ENCODE results near the gene NHLRC3.

Gene NHLRC3

DNA sequence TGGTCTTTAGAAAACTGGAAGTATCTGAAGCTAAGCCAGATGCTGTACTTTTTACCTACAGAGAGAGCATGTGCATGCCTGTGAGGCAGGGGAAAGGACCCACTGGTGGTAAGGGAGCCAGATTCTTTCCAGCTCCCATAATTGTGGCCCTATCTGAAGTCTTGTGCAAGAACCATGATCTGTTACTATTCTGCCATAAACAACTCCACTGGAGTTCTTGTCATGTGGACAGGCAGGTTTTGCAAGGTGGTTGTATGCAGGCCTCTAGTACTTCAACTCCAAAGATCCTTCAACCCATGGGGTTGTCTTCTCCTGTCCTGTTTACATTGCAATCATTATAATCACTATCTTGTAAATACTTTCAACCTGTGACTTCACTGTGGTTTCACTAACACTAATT lies 14.5 kb upstream of the NHLRC3 start:
- H3K27me3 ChIP-seq (ENCODE audit: control insufficient read depth, insufficient read depth, low read length), result no peaks in the 10 kb centered on the region
- H3K4me3 ChIP-seq (ENCODE audit: low read length), result no peak overlapping the region
- H3K36me3 ChIP-seq (ENCODE audit: insufficient read depth, low read length), result peaks cover 65% of the 10 kb centered on the region
- no peak overlapping the region for H3K9ac ChIP-seq (ENCODE audit: low read depth, low read length)
- no peak overlapping the region for H3K4me2 ChIP-seq (ENCODE audit: low read length)
- no peaks in the 10 kb centered on the region for H3K4me1 ChIP-seq (ENCODE audit: control insufficient read depth, insufficient read depth, low read length)
- H3K9me3 ChIP-seq (replicated peaks; ENCODE audit: low read length), result no peaks in the 10 kb centered on the region

DNA sequence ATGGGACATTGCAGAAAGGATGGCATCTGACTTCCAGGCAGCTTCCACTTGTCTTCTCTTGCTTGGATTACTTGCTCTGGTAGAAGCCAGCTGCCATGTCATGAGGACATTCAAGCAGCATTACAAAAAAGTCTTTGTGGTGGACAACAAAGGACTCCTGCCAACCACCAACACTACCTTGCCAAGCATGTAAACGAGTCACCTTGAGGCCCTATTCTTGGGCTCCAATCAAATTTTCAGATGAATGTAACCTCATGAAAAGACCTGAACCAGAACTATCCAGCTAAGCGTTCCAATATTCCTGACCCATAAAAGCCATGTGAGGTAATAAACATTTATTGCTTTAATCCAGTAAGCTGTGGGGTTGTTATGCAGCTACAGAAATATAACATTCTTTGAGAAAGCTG lies 12.8 kb upstream of the NHLRC3 start:
- Histone ChIP-seq H3K9ac (ENCODE audit: low read depth, low read length) (no peak overlapping the region), H3K4me3 (ENCODE audit: low read length) (no peak overlapping the region), H3K36me3 (ENCODE audit: insufficient read depth, low read length) (peaks cover 65% of the 10 kb centered on the region), H3K9me3 (replicated peaks; ENCODE audit: low read length) (no peaks in the 10 kb centered on the region), H3K4me1 (ENCODE audit: control insufficient read depth, insufficient read depth, low read length) (no peaks in the 10 kb centered on the region), H3K4me2 (ENCODE audit: low read length) (no peak overlapping the region), H3K27me3 (ENCODE audit: control insufficient read depth, insufficient read depth, low read length) (no peaks in the 10 kb centered on the region)

DNA sequence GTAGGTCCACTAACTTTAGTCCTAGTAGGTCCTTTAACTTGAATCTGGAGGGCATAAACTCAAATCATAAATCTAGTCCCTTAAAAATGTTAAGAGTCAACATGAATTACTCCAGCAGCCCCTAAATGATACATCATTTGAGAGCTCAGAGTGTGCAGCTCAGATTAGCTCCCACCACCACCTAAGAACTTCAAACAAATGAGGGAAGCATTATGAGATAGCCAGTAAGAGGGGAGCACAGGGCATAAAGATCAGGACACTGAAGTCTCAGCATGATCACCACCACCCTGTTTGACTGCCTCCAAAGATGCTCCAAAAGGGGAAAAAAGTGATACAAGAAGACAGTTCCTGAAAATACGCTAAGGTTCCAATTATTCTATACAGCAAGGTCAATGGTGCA lies 6.1 kb upstream of the NHLRC3 start:
- no peaks in the 10 kb centered on the region for H3K9me3 ChIP-seq (replicated peaks; ENCODE audit: low read length)
- H3K36me3 ChIP-seq (ENCODE audit: insufficient read depth, low read length), result peaks cover 13% of the 10 kb centered on the region
- no peak overlapping the region for H3K4me2 ChIP-seq (ENCODE audit: low read length)
- H3K4me3 ChIP-seq (ENCODE audit: low read length), result no peak overlapping the region
- H3K4me1 ChIP-seq (ENCODE audit: control insufficient read depth, insufficient read depth, low read length), result peaks cover 13% of the 10 kb centered on the region
- H3K27me3 ChIP-seq (ENCODE audit: control insufficient read depth, insufficient read depth, low read length), result no peaks in the 10 kb centered on the region
- no peak overlapping the region for H3K9ac ChIP-seq (ENCODE audit: low read depth, low read length)

DNA sequence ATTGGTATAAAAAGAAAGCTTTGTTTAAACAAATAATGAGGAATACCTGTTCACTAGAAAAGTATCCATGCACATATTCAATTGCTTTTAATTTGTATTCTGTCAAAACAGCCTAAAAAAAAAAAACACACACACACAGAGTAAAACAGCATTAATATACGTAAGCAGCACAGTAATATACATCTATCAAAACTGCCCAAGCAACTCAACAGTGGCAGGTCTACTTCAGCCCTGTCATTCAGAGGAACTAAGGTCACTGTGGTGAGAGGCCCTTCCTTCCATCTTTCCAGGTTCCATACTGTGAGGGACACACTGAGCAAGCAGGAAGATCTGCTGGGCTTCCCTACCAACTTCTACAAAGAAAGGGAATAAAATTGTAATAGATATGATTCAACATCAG lies 4.2 kb upstream of the NHLRC3 start:
- Histone ChIP-seq H3K4me3 (ENCODE audit: low read length) (no peak overlapping the region), H3K9ac (ENCODE audit: low read depth, low read length) (no peak overlapping the region), H3K36me3 (ENCODE audit: insufficient read depth, low read length) (no peaks in the 10 kb centered on the region), H3K27me3 (ENCODE audit: control insufficient read depth, insufficient read depth, low read length) (no peaks in the 10 kb centered on the region), H3K9me3 (replicated peaks; ENCODE audit: low read length) (no peaks in the 10 kb centered on the region), H3K4me2 (ENCODE audit: low read length) (no peak overlapping the region), H3K4me1 (ENCODE audit: control insufficient read depth, insufficient read depth, low read length) (peaks cover 15% of the 10 kb centered on the region)

GRCh38 chr13:39035204-39035603 lies 3.1 kb upstream of the NHLRC3 start:
- Histone ChIP-seq H3K4me2 (ENCODE audit: low read length) (peak overlapping the region; percentile 83), H3K4me3 (ENCODE audit: low read length) (peak overlapping the region; percentile 96), H3K4me1 (ENCODE audit: control insufficient read depth, insufficient read depth, low read length) (peaks cover 20% of the 10 kb centered on the region), H3K9me3 (replicated peaks; ENCODE audit: low read length) (no peaks in the 10 kb centered on the region), H3K27me3 (ENCODE audit: control insufficient read depth, insufficient read depth, low read length) (no peaks in the 10 kb centered on the region), H3K9ac (ENCODE audit: low read depth, low read length) (peak overlapping the region; percentile 84), H3K36me3 (ENCODE audit: insufficient read depth, low read length) (no peaks in the 10 kb centered on the region)

DNA sequence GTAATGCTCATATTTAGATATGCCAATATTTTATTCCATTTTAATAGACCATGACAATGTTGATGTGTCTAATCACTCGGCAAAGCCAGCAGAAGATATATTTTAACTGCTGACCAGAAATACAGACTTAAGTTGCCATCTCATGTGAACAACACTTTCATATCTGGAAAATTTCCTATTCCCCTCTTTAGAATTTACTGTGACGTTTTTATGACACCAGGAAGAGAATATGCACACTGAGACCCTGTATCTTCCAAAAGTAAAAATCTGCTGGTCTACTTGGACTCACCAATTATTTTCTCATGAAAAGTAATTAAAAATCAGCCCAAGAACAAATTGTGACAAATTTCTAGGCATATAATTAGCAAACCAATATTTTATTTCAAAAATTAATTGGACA lies 2.5 kb upstream of the NHLRC3 start:
- Histone ChIP-seq H3K4me3 (ENCODE audit: low read length) (peak overlapping the region; percentile 96), H3K9ac (ENCODE audit: low read depth, low read length) (peak overlapping the region; percentile 84), H3K4me2 (ENCODE audit: low read length) (peak overlapping the region; percentile 83), H3K36me3 (ENCODE audit: insufficient read depth, low read length) (no peaks in the 10 kb centered on the region), H3K4me1 (ENCODE audit: control insufficient read depth, insufficient read depth, low read length) (peaks cover 20% of the 10 kb centered on the region), H3K27me3 (ENCODE audit: control insufficient read depth, insufficient read depth, low read length) (no peaks in the 10 kb centered on the region), H3K9me3 (replicated peaks; ENCODE audit: low read length) (no peaks in the 10 kb centered on the region)

DNA sequence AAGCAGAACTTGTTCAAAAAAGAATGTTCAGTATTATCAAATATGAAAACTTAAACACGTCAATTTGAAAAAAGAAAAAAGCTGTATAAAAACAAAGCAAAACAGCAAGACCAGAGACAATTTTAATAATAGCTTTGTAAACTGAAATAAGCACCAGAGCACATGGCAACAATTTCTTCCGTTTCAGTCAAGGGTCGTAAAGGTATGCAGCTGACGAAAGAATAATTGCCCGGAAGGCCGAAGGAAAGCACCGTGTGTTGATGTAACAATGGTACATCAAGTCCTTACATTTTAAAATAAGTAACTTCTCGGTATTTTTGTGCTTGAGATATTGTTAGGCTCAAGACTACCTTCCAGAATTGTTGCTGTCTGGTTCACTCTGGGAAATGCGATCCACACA lies 2.0 kb upstream of the NHLRC3 start:
- peak overlapping the region; percentile 96 for H3K4me3 ChIP-seq (ENCODE audit: low read length)
- H3K9me3 ChIP-seq (replicated peaks; ENCODE audit: low read length), result no peaks in the 10 kb centered on the region
- no peaks in the 10 kb centered on the region for H3K36me3 ChIP-seq (ENCODE audit: insufficient read depth, low read length)
- peak overlapping the region; percentile 83 for H3K4me2 ChIP-seq (ENCODE audit: low read length)
- H3K4me1 ChIP-seq (ENCODE audit: control insufficient read depth, insufficient read depth, low read length), result peaks cover 20% of the 10 kb centered on the region
- peak overlapping the region; percentile 84 for H3K9ac ChIP-seq (ENCODE audit: low read depth, low read length)
- no peaks in the 10 kb centered on the region for H3K27me3 ChIP-seq (ENCODE audit: control insufficient read depth, insufficient read depth, low read length)

DNA sequence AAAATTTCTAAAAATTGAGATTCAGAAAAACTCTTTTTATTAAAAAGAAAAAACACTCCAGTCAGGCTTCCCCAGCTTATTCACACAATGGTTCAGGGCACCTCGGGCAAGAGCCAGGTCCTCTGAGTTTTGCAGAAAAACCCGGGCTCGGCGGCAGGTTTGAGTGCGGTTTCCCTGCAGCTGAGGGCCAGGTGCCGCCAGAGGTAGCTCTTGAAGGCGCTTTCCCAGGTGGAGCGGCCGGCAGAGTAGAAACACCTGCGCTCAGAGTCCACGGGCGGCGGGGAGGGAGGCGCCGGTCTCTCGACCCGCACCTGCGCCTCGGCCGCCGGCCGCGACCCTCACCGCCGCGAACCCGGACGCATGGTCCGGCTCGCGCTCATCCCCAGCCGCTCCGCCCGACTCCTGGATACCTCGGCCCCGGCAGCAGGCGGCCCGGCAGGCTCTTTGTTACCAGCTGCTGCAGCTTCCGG lies 811 bp upstream of the NHLRC3 start:
- peaks cover 20% of the 10 kb centered on the region for H3K4me1 ChIP-seq (ENCODE audit: control insufficient read depth, insufficient read depth, low read length)
- peak overlapping the region; percentile 84 for H3K9ac ChIP-seq (ENCODE audit: low read depth, low read length)
- H3K4me3 ChIP-seq (ENCODE audit: low read length), result peak overlapping the region; percentile 96
- no peaks in the 10 kb centered on the region for H3K27me3 ChIP-seq (ENCODE audit: control insufficient read depth, insufficient read depth, low read length)
- H3K36me3 ChIP-seq (ENCODE audit: insufficient read depth, low read length), result no peaks in the 10 kb centered on the region
- H3K4me2 ChIP-seq (ENCODE audit: low read length), result peak overlapping the region; percentile 83
- H3K9me3 ChIP-seq (replicated peaks; ENCODE audit: low read length), result no peaks in the 10 kb centered on the region

DNA sequence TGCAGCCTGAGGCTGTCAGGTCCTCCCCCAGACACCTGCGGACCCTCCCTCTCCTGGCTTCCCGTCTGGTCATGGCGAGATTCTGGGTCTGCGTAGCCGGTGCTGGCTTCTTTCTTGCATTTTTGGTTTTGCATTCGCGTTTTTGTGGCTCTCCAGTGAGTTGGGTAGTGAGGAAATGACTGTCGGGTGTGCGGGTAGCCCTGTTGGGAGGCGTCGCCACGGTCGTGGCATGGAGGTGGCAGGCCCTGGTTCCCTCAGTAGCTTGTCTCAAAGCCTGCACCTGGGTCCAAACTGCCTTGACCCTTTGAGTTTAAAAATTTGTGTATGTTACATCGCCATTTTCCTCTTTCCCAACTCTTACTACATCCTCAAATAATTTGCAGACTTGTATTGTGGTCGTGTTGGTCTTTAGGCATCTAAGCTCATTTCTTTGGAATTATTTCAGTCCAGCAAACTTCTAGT lies 344 bp downstream of the NHLRC3 start:
- Histone ChIP-seq H3K4me1 (ENCODE audit: control insufficient read depth, insufficient read depth, low read length) (peaks cover 20% of the 10 kb centered on the region), H3K36me3 (ENCODE audit: insufficient read depth, low read length) (no peaks in the 10 kb centered on the region), H3K4me3 (ENCODE audit: low read length) (peak overlapping the region; percentile 96), H3K4me2 (ENCODE audit: low read length) (peak overlapping the region; percentile 83), H3K9ac (ENCODE audit: low read depth, low read length) (peak overlapping the region; percentile 84), H3K27me3 (ENCODE audit: control insufficient read depth, insufficient read depth, low read length) (no peaks in the 10 kb centered on the region), H3K9me3 (replicated peaks; ENCODE audit: low read length) (no peaks in the 10 kb centered on the region)

GRCh38 chr13:39039041-39039440 lies 785 bp downstream of the NHLRC3 start:
- Histone ChIP-seq H3K9me3 (replicated peaks; ENCODE audit: low read length) (no peaks in the 10 kb centered on the region), H3K36me3 (ENCODE audit: insufficient read depth, low read length) (no peaks in the 10 kb centered on the region), H3K9ac (ENCODE audit: low read depth, low read length) (peak overlapping the region; percentile 84), H3K4me3 (ENCODE audit: low read length) (peak overlapping the region; percentile 96), H3K27me3 (ENCODE audit: control insufficient read depth, insufficient read depth, low read length) (no peaks in the 10 kb centered on the region), H3K4me2 (ENCODE audit: low read length) (peak overlapping the region; percentile 83), H3K4me1 (ENCODE audit: control insufficient read depth, insufficient read depth, low read length) (peaks cover 20% of the 10 kb centered on the region)

- Histone ChIP-seq H3K36me3 (ENCODE audit: insufficient read depth, low read length) (no peaks in the 10 kb centered on the region), H3K9ac (ENCODE audit: low read depth, low read length) (no peak overlapping the region), H3K4me2 (ENCODE audit: low read length) (no peak overlapping the region), H3K4me3 (ENCODE audit: low read length) (no peak overlapping the region), H3K27me3 (ENCODE audit: control insufficient read depth, insufficient read depth, low read length) (no peaks in the 10 kb centered on the region), H3K9me3 (replicated peaks; ENCODE audit: low read length) (no peaks in the 10 kb centered on the region), H3K4me1 (ENCODE audit: control insufficient read depth, insufficient read depth, low read length) (peaks cover 12% of the 10 kb centered on the region)
These were observed 1.9 kb downstream of the NHLRC3 start for GRCh38 chr13:39040206-39040605.

DNA sequence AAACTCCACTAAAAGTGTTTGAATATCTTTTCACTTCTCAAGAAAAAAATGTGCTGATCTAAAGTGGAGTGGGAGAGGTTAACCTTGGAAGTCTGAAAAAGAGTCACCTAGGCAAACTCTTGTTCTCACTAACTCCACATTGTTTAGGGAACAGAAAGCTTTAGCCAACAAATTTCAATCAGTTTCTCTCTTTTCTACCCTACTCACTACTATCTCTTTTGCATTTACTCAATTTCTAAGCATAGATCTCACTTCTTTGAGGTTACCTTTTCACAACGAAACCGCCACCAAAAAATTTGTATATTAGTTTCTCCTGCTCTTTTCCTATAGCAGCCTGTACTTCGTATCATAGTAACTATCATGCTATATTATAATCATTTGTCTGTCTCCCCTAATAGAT lies 6.3 kb downstream of the NHLRC3 start:
- Histone ChIP-seq H3K9me3 (replicated peaks; ENCODE audit: low read length) (no peaks in the 10 kb centered on the region), H3K4me1 (ENCODE audit: control insufficient read depth, insufficient read depth, low read length) (peaks cover under 1% of the 10 kb centered on the region), H3K4me2 (ENCODE audit: low read length) (no peak overlapping the region), H3K9ac (ENCODE audit: low read depth, low read length) (no peak overlapping the region), H3K27me3 (ENCODE audit: control insufficient read depth, insufficient read depth, low read length) (no peaks in the 10 kb centered on the region), H3K4me3 (ENCODE audit: low read length) (no peak overlapping the region), H3K36me3 (ENCODE audit: insufficient read depth, low read length) (no peaks in the 10 kb centered on the region)
